ENCODE results near the gene RNF8.

Gene RNF8

DNA sequence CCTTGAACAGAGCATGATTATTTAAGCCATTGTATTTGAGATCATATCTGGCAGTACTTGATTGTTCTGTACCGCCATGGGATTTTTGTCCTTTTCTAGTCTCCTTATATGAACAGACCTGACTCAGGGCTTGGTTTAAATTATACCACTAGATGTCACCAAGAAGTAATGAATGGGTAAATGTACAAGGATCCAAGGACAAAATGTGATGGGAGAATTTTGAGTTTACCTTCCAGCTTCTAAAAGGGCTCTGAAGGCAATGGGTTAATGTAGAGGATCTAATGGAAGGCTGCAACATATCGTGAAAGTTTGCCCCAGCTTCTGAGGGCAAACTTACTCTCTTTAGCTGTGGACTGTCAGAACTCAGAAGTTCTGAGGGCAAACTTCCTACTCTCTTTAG, 12.0 kb downstream of the RNF8 start:
- no peak overlapping the region for H3K4me3 ChIP-seq (ENCODE audit: low read depth, low read length)
- CTCF ChIA-PET = interaction anchor here (0.6 to 3.1 kb wide), 8 partner anchors 16 to 1246 kb away, joined by 3 to 22 read pairs (median 4); no protein-coding TSS in a partner anchor
- peaks cover 12% of the 10 kb centered on the region for H3K4me1 ChIP-seq (ENCODE audit: control insufficient read depth, insufficient read depth, low read length)
- POLR2A ChIA-PET = no interaction called here
- TF ChIP-seq, protein P1, sequence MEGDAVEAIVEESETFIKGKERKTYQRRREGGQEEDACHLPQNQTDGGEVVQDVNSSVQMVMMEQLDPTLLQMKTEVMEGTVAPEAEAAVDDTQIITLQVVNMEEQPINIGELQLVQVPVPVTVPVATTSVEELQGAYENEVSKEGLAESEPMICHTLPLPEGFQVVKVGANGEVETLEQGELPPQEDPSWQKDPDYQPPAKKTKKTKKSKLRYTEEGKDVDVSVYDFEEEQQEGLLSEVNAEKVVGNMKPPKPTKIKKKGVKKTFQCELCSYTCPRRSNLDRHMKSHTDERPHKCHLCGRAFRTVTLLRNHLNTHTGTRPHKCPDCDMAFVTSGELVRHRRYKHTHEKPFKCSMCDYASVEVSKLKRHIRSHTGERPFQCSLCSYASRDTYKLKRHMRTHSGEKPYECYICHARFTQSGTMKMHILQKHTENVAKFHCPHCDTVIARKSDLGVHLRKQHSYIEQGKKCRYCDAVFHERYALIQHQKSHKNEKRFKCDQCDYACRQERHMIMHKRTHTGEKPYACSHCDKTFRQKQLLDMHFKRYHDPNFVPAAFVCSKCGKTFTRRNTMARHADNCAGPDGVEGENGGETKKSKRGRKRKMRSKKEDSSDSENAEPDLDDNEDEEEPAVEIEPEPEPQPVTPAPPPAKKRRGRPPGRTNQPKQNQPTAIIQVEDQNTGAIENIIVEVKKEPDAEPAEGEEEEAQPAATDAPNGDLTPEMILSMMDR (tag by site-specific recombination; IDR thresholded peaks at IDR 0.05) = peak; percentile 60; the same call in 1 of the 2 replicates
- peak; percentile 59 for TF ChIP-seq ZNF654 (tag by site-specific recombination; IDR thresholded peaks at IDR 0.05; ENCODE audit: low read depth)
- TF ChIP-seq, protein P2, sequence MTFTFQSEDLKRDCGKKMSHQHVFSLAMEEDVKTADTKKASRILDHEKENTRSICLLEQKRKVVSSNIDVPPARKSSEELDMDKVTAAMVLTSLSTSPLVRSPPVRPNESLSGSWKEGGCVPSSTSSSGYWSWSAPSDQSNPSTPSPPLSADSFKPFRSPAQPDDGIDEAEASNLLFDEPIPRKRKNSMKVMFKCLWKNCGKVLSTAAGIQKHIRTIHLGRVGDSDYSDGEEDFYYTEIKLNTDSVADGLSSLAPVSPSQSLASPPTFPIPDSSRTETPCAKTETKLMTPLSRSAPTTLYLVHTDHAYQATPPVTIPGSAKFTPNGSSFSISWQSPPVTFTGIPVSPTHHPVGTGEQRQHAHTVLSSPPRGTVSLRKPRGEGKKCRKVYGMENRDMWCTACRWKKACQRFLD (tag by site-specific recombination; IDR thresholded peaks at IDR 0.05) = no peak
- no peak for TF ChIP-seq ZNF707 (tag by site-specific recombination; IDR thresholded peaks at IDR 0.05)
- no peak for TF ChIP-seq ZNF311 (tag by site-specific recombination; IDR thresholded peaks at IDR 0.05; ENCODE audit: borderline replicate concordance)
- no peak for TF ChIP-seq ZNF624 (tag by site-specific recombination; IDR thresholded peaks at IDR 0.05)
- TF ChIP-seq, protein P3, sequence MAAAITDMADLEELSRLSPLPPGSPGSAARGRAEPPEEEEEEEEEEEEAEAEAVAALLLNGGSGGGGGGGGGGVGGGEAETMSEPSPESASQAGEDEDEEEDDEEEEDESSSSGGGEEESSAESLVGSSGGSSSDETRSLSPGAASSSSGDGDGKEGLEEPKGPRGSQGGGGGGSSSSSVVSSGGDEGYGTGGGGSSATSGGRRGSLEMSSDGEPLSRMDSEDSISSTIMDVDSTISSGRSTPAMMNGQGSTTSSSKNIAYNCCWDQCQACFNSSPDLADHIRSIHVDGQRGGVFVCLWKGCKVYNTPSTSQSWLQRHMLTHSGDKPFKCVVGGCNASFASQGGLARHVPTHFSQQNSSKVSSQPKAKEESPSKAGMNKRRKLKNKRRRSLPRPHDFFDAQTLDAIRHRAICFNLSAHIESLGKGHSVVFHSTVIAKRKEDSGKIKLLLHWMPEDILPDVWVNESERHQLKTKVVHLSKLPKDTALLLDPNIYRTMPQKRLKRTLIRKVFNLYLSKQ (tag by site-specific recombination; IDR thresholded peaks at IDR 0.05; ENCODE audit: borderline replicate concordance) = no peak
- TF ChIP-seq ZNF23 (tag by site-specific recombination; IDR thresholded peaks at IDR 0.05; ENCODE audit: borderline replicate concordance) = no peak
- TF ChIP-seq FEZF1 (tag by site-specific recombination; IDR thresholded peaks at IDR 0.05) = no peak
- TF ChIP-seq ZNF585B (tag by site-specific recombination; IDR thresholded peaks at IDR 0.05) = peak; percentile 39
- H3K9me3 ChIP-seq (ENCODE audit: control insufficient read depth, insufficient read depth, low read depth, low read length) = no peaks in the 10 kb centered on the region
- H3K36me3 ChIP-seq (ENCODE audit: control insufficient read depth in 2 of 2, insufficient read depth in 1 of 2, low read length in 2 of 2) = peaks cover 15 to 77% of the 10 kb centered on the region in 2 experiments
- H3K27ac ChIP-seq (ENCODE audit: extremely low read depth, low read depth, low read length) = no peak overlapping the region

DNA sequence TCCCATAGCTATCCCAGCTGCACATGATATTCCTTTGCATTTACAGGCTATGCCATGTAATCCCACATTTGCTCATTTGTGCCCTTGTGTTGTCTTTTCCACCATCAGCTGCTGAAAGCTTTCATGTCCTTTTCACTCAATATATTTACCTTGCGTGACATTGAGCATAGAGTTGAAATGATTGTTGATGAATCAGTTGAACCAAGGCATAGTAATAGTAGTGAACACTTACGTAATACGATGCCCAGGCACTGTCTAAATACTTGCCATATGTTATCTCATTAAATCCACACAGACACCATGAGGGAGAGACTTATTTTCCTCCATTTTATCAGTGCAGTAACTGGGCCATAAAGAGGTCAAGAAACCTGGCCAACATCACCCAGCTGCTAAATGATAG, 13.1 kb downstream of the RNF8 start:
- POLR2A ChIA-PET = no interaction called here
- CTCF ChIA-PET = interaction anchor here (0.6 to 3.1 kb wide), 9 partner anchors 11 to 1041 kb away, joined by 3 to 22 read pairs (median 4); no protein-coding TSS in a partner anchor
- peaks cover 18 to 77% of the 10 kb centered on the region in 2 experiments for H3K36me3 ChIP-seq (ENCODE audit: control insufficient read depth in 2 of 2, insufficient read depth in 1 of 2, low read length in 2 of 2)
- H3K4me1 ChIP-seq (ENCODE audit: control insufficient read depth, insufficient read depth, low read length) = peaks cover 10% of the 10 kb centered on the region
- no peak overlapping the region for H3K4me3 ChIP-seq (ENCODE audit: low read depth, low read length)
- TF ChIP-seq ZNF350 (tag by site-specific recombination; IDR thresholded peaks at IDR 0.05) (no peak), ZNF132 (tag by site-specific recombination; IDR thresholded peaks at IDR 0.05; ENCODE audit: borderline replicate concordance) (no peak), REPIN1 (tag by site-specific recombination; IDR thresholded peaks at IDR 0.05; ENCODE audit: low read depth) (no peak), ZNF302 (tag by site-specific recombination; IDR thresholded peaks at IDR 0.05; ENCODE audit: low read depth) (no peak), HOXA7 (CRISPR knock-in tag; IDR thresholded peaks at IDR 0.05; ENCODE audit: borderline replicate concordance) (no peak), FEZF1 (tag by site-specific recombination; IDR thresholded peaks at IDR 0.05) (peak; percentile 26; the same call in 1 of the 2 replicates)
- TF ChIP-seq, protein P4, sequence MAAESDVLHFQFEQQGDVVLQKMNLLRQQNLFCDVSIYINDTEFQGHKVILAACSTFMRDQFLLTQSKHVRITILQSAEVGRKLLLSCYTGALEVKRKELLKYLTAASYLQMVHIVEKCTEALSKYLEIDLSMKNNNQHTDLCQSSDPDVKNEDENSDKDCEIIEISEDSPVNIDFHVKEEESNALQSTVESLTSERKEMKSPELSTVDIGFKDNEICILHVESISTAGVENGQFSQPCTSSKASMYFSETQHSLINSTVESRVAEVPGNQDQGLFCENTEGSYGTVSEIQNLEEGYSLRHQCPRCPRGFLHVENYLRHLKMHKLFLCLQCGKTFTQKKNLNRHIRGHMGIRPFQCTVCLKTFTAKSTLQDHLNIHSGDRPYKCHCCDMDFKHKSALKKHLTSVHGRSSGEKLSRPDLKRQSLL (tag by site-specific recombination; IDR thresholded peaks at IDR 0.05) = no peak
- TF ChIP-seq, protein P5, sequence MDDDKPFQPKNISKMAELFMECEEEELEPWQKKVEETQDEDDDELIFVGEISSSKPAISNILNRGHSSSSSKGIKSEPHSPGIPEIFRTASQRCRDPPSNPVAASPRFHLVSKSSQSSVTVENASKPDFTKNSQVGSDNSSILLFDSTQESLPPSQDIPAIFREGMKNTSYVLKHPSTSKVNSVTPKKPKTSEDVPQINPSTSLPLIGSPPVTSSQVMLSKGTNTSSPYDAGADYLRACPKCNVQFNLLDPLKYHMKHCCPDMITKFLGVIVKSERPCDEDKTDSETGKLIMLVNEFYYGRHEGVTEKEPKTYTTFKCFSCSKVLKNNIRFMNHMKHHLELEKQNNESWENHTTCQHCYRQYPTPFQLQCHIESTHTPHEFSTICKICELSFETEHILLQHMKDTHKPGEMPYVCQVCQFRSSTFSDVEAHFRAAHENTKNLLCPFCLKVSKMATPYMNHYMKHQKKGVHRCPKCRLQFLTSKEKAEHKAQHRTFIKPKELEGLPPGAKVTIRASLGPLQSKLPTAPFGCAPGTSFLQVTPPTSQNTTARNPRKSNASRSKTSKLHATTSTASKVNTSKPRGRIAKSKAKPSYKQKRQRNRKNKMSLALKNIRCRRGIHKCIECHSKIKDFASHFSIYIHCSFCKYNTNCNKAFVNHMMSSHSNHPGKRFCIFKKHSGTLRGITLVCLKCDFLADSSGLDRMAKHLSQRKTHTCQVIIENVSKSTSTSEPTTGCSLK (tag by site-specific recombination; IDR thresholded peaks at IDR 0.05) = no peak
- TF ChIP-seq, protein P6, sequence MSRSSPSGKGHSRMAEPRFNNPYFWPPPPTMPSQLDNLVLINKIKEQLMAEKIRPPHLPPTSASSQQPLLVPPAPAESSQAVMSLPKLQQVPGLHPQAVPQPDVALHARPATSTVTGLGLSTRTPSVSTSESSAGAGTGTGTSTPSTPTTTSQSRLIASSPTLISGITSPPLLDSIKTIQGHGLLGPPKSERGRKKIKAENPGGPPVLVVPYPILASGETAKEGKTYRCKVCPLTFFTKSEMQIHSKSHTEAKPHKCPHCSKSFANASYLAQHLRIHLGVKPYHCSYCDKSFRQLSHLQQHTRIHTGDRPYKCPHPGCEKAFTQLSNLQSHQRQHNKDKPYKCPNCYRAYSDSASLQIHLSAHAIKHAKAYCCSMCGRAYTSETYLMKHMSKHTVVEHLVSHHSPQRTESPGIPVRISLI (tag by site-specific recombination; IDR thresholded peaks at IDR 0.05) = no peak
- H3K9me3 ChIP-seq (ENCODE audit: control insufficient read depth, insufficient read depth, low read depth, low read length) = no peaks in the 10 kb centered on the region
- no peak overlapping the region for H3K27ac ChIP-seq (ENCODE audit: extremely low read depth, low read depth, low read length)

Data from HEK293 (cell line).